Skeletal muscle tissue (tissue), 4 donors: Measurements from ENCODE around the gene DICER1. TPM values are rescaled to one million over a fixed set of nuclear protein-coding genes. Genes with fewer than 3 reads are reported as not detected.
"Not testable (repeated sequence)": the region's sequence is repeated elsewhere in the genome, so short reads cannot be mapped to it uniquely, and the experiment has no call there.

ENCODE experiments used
- H3K27ac ChIP-seq: one replicate; pipeline ENCODE4 v1.7.0; 2013; ENCODE audit warnings: mild to moderate bottlenecking, low read depth, low read length, inconsistent platforms
- H3K27me3 ChIP-seq, 3 donors: one replicate each; pipeline ENCODE4 v1.7.0; 2013; ENCODE audit warnings: low read length in 3 of 3; ENCODE audit not compliant: control insufficient read depth in 3 of 3, insufficient read depth in 3 of 3
- H3K36me3 ChIP-seq, 3 donors: one replicate each; pipeline ENCODE4 v1.7.0; 2013; ENCODE audit warnings: low read length in 3 of 3; ENCODE audit not compliant: control insufficient read depth in 3 of 3, insufficient read depth in 3 of 3
- H3K4me1 ChIP-seq, 3 donors: one replicate each; pipeline ENCODE4 v1.7.0; 2013; ENCODE audit warnings: low read length in 3 of 3, mild to moderate bottlenecking in 3 of 3; ENCODE audit not compliant: control insufficient read depth in 3 of 3, insufficient read depth in 3 of 3
- H3K4me3 ChIP-seq, 3 donors: one replicate each; pipeline ENCODE4 v1.7.0; 2013; ENCODE audit warnings: low read length in 3 of 3
- H3K9ac ChIP-seq, 3 donors: one replicate each; pipeline ENCODE4 v1.7.0; 2013; ENCODE audit warnings: low read length in 3 of 3, mild to moderate bottlenecking in 3 of 3, moderate library complexity in 2 of 3, low read depth in 1 of 3
- H3K9me3 ChIP-seq, 3 donors: one replicate each; pipeline ENCODE4 v1.7.0; 2013; ENCODE audit warnings: low read length in 3 of 3; ENCODE audit not compliant: control insufficient read depth in 3 of 3
- total RNA-seq: library from RNA; depleted of rRNA; stranded (reverse); fragments of >200 nt; gene quantifications from one replicate; pipeline ENCODE4 v1.2.3, GENCODE V29; 2014
- donor health status: Osteomylitis.

Gene DICER1
- total RNA-seq, 1 donor from 2014 or later, result 107 TPM

- Histone ChIP-seq H3K4me3 (no peak overlapping the region), H3K4me1 (peaks cover 0 to 23% (median 11%) of the 10 kb centered on the region in 3 donors), H3K27me3 (no peaks in the 10 kb centered on the region), H3K27ac (peak overlapping the region; percentile 15), H3K9ac (peak overlapping the region in 1 of 3 donors; percentile 1), H3K9me3 (peaks cover 0 to 3% (median 0%) of the 10 kb centered on the region in 3 donors), H3K36me3 (no peaks in the 10 kb centered on the region)
These were observed 17.1 kb downstream of the DICER1 start for GRCh38 chr14:95140060-95140858.

GRCh38 chr14:95138876-95139275, 18.5 kb downstream of the DICER1 start:
- H3K9ac ChIP-seq, result no peak overlapping the region
- H3K27me3 ChIP-seq, result no peaks in the 10 kb centered on the region
- no peak overlapping the region for H3K27ac ChIP-seq
- no peaks in the 10 kb centered on the region for H3K9me3 ChIP-seq
- peaks cover 0 to 23% (median 16%) of the 10 kb centered on the region in 3 donors for H3K4me1 ChIP-seq
- no peaks in the 10 kb centered on the region for H3K36me3 ChIP-seq
- no peak overlapping the region for H3K4me3 ChIP-seq

- H3K36me3 ChIP-seq, H3K9ac ChIP-seq, H3K27ac ChIP-seq, H3K27me3 ChIP-seq, H3K4me3 ChIP-seq, H3K9me3 ChIP-seq: not testable (repeated sequence)
- H3K4me1 ChIP-seq, result peaks cover 0 to 21% (median 15%) of the 10 kb centered on the region in 3 donors
These were observed 18.9 kb downstream of the DICER1 start for GRCh38 chr14:95138455-95138854.

- Histone ChIP-seq H3K27me3 (no peaks in the 10 kb centered on the region), H3K4me3 (no peak overlapping the region), H3K9me3 (no peaks in the 10 kb centered on the region), H3K27ac (peak overlapping the region; percentile 34), H3K4me1 (peaks cover 0 to 19% (median 12%) of the 10 kb centered on the region in 3 donors), H3K36me3 (peaks cover 0 to under 1% (median 0%) of the 10 kb centered on the region in 3 donors), H3K9ac (no peak overlapping the region)
These were observed 19.5 kb downstream of the DICER1 start for GRCh38 chr14:95137804-95138167.

GRCh38 chr14:95137164-95137803, 20.0 kb downstream of the DICER1 start:
- H3K36me3 ChIP-seq, result peaks cover 0 to 6% (median 0%) of the 10 kb centered on the region in 3 donors
- H3K27me3 ChIP-seq, result no peaks in the 10 kb centered on the region
- H3K9ac ChIP-seq, result no peak overlapping the region
- H3K27ac ChIP-seq, result peak overlapping the region; percentile 34
- H3K4me1 ChIP-seq, result peaks cover 0 to 19% (median 12%) of the 10 kb centered on the region in 3 donors
- no peaks in the 10 kb centered on the region for H3K9me3 ChIP-seq
- H3K4me3 ChIP-seq, result peak overlapping the region in 1 of 3 donors; percentile 32

- H3K9me3 ChIP-seq, result no peaks in the 10 kb centered on the region
- H3K4me3 ChIP-seq, result no peak overlapping the region
- no peak overlapping the region for H3K9ac ChIP-seq
- peaks cover 0 to 16% (median 12%) of the 10 kb centered on the region in 3 donors for H3K4me1 ChIP-seq
- peak overlapping the region; percentile 34 for H3K27ac ChIP-seq
- H3K27me3 ChIP-seq, result no peaks in the 10 kb centered on the region
- peaks cover 0 to 6% (median 0%) of the 10 kb centered on the region in 3 donors for H3K36me3 ChIP-seq
These were observed 20.7 kb downstream of the DICER1 start for GRCh38 chr14:95136631-95137030.

GRCh38 chr14:95134304-95134933, 22.9 kb downstream of the DICER1 start:
- no peaks in the 10 kb centered on the region for H3K9me3 ChIP-seq
- H3K27ac ChIP-seq, result no peak overlapping the region
- H3K36me3 ChIP-seq, result peaks cover 0 to 7% (median 6%) of the 10 kb centered on the region in 3 donors
- H3K4me3 ChIP-seq, result no peak overlapping the region
- no peaks in the 10 kb centered on the region for H3K27me3 ChIP-seq
- H3K9ac ChIP-seq, result peak overlapping the region in 1 of 3 donors; percentile 37
- H3K4me1 ChIP-seq, result peaks cover 0 to 8% (median 5%) of the 10 kb centered on the region in 3 donors

- H3K9me3 ChIP-seq, result no peaks in the 10 kb centered on the region
- H3K36me3 ChIP-seq, result peaks cover 0 to 10% (median 7%) of the 10 kb centered on the region in 3 donors
- no peak overlapping the region for H3K9ac ChIP-seq
- no peaks in the 10 kb centered on the region for H3K27me3 ChIP-seq
- peaks cover 0 to 8% (median 5%) of the 10 kb centered on the region in 3 donors for H3K4me1 ChIP-seq
- H3K27ac ChIP-seq, result no peak overlapping the region
- no peak overlapping the region for H3K4me3 ChIP-seq
These were observed 24.0 kb downstream of the DICER1 start for GRCh38 chr14:95133282-95133681.

GRCh38 chr14:95132760-95133159, 24.6 kb downstream of the DICER1 start:
- H3K27ac ChIP-seq, result no peak overlapping the region
- peaks cover 0 to 5% (median 4%) of the 10 kb centered on the region in 3 donors for H3K4me1 ChIP-seq
- no peaks in the 10 kb centered on the region for H3K27me3 ChIP-seq
- H3K4me3 ChIP-seq, result no peak overlapping the region
- H3K36me3 ChIP-seq, result peaks cover 0 to 10% (median 7%) of the 10 kb centered on the region in 3 donors
- H3K9ac ChIP-seq, result no peak overlapping the region
- H3K9me3 ChIP-seq, result no peaks in the 10 kb centered on the region
